CD14-positive monocyte (primary cell): Measurements from ENCODE around the gene BAZ2B. TPM values are rescaled to one million over a fixed set of nuclear protein-coding genes. Genes with fewer than 3 reads are reported as not detected.

Source experiments
- DNase-seq, 3 donors: peaks; one replicate each; pipeline ENCODE4 v3.0.0-alpha.2; 2011 to 2022
- H2AFZ ChIP-seq: 2 replicates; pipeline ENCODE4 v1.6.0; 2012; ENCODE audit warnings: mild to moderate bottlenecking, low read depth, low read length, inconsistent platforms; ENCODE audit not compliant: insufficient read depth, poor library complexity, severe bottlenecking
- H3K27ac ChIP-seq, 2 donors: 1 replicate in 1 of 2; 2 replicates in 1 of 2; pipeline ENCODE4 v1.5.1; 2012 to 2013; ENCODE audit warnings: low read length in 2 of 2, control low read depth in 1 of 2, inconsistent platforms in 1 of 2, low read depth in 1 of 2, mild to moderate bottlenecking in 1 of 2
- H3K27me3 ChIP-seq, 2 donors: one replicate each; pipeline versions ENCODE4 v1.6.0 to v1.6.1; 2011 to 2013; ENCODE audit warnings: low read length in 2 of 2; ENCODE audit not compliant: control insufficient read depth in 2 of 2, insufficient read depth in 2 of 2
- H3K36me3 ChIP-seq, 2 donors: replicated peaks in 1 of 2; 1 replicate in 1 of 2; 2 replicates in 1 of 2; pipeline versions ENCODE4 v1.5.1 to v1.6.1; 2012 to 2013; ENCODE audit warnings: low read length in 2 of 2, control low read depth in 1 of 2, inconsistent platforms in 1 of 2, mild to moderate bottlenecking in 1 of 2; ENCODE audit not compliant: insufficient read depth in 2 of 2, control insufficient read depth in 1 of 2
- H3K4me1 ChIP-seq, 2 donors: 1 replicate in 1 of 2; 2 replicates in 1 of 2; pipeline versions ENCODE4 v1.5.1 to v1.6.1; 2012 to 2013; ENCODE audit warnings: low read length in 2 of 2, control low read depth in 1 of 2, inconsistent platforms in 1 of 2, mild to moderate bottlenecking in 1 of 2, moderate library complexity in 1 of 2; ENCODE audit not compliant: insufficient read depth in 2 of 2, control insufficient read depth in 1 of 2
- H3K4me2 ChIP-seq: replicated peaks from 2 replicates; pipeline ENCODE3; 2012; ENCODE audit warnings: low read length, moderate library complexity, mild to moderate bottlenecking; ENCODE audit not compliant: poor library complexity, severe bottlenecking; ENCODE audit errors: extremely low read depth
- H3K4me3 ChIP-seq, 3 experiments: fragments of 200-600 bp in 1 of 3; sonication (generic) in 1 of 3; replicated peaks in 1 of 3; 1 replicate in 2 of 3; 2 replicates in 1 of 3; pipeline ENCODE4 v1.5.1; 2011 to 2013; ENCODE audit warnings: low read length in 3 of 3, mild to moderate bottlenecking in 3 of 3, control low read depth in 2 of 3, low read depth in 2 of 3, inconsistent platforms in 1 of 3, moderate library complexity in 1 of 3
- H3K79me2 ChIP-seq: 2 replicates; pipeline ENCODE4 v1.6.0; 2012; ENCODE audit warnings: mild to moderate bottlenecking, control low read depth, inconsistent platforms, low read length, moderate library complexity; ENCODE audit not compliant: insufficient read depth
- H3K9ac ChIP-seq: 2 replicates; pipeline ENCODE4 v1.6.0; 2017; ENCODE audit warnings: low read length, mild to moderate bottlenecking; ENCODE audit not compliant: insufficient read depth, poor library complexity, severe bottlenecking
- H3K9me3 ChIP-seq, 2 donors: replicated peaks in 1 of 2; 1 replicate in 1 of 2; 2 replicates in 1 of 2; pipeline versions ENCODE4 v1.5.1 to v1.6.1; 2012 to 2013; ENCODE audit warnings: low read length in 2 of 2, control low read depth in 1 of 2; ENCODE audit not compliant: control insufficient read depth in 1 of 2, insufficient read depth in 1 of 2
- H4K20me1 ChIP-seq: 2 replicates; pipeline ENCODE4 v1.6.0; 2012; ENCODE audit warnings: mild to moderate bottlenecking, low read length, control low read depth, moderate library complexity; ENCODE audit not compliant: insufficient read depth
- H3K27ac Mint-ChIP-seq, 7 donors: one replicate each; pipeline ENCODE4 v1.8.0; 2020; ENCODE audit warnings: mild to moderate bottlenecking in 7 of 7, mixed read lengths in 7 of 7, moderate library complexity in 6 of 7, inconsistent platforms in 2 of 7
- H3K27me3 Mint-ChIP-seq, 3 donors: one replicate each; pipeline ENCODE4 v1.8.0; 2021 to 2022; ENCODE audit warnings: low read depth in 3 of 3, mild to moderate bottlenecking in 3 of 3, mixed read lengths in 3 of 3, moderate library complexity in 3 of 3, inconsistent platforms in 1 of 3
- H3K36me3 Mint-ChIP-seq, 2 donors: one replicate each; pipeline ENCODE4 v1.8.0; 2020; ENCODE audit warnings: mixed read lengths in 2 of 2, inconsistent platforms in 1 of 2, mild to moderate bottlenecking in 1 of 2
- H3K4me1 Mint-ChIP-seq: one replicate; pipeline ENCODE4 v1.8.0; 2020; ENCODE audit warnings: mild to moderate bottlenecking, mixed read lengths
- H3K4me3 Mint-ChIP-seq, 2 donors: one replicate each; pipeline ENCODE4 v1.8.0; 2020; ENCODE audit warnings: mild to moderate bottlenecking in 2 of 2, mixed read lengths in 2 of 2, moderate library complexity in 1 of 2
- H3K9me3 Mint-ChIP-seq, 7 donors: one replicate each; pipeline ENCODE4 v1.8.0; 2020 to 2022; ENCODE audit warnings: mixed read lengths in 7 of 7, mild to moderate bottlenecking in 6 of 7, moderate library complexity in 6 of 7, inconsistent platforms in 2 of 7
- CTCF ChIP-seq: fragments of 200-600 bp; IDR thresholded peaks from one replicate; pipeline ENCODE4 v1.8.0; 2022; ENCODE audit warnings: antibody characterized with exemption, mild to moderate bottlenecking
- WGBS: methylation state at CpG from one replicate; pipeline ENCODE4 v1.1.5; 2013; ENCODE audit warnings: missing lambda C conversion rate; ENCODE audit not compliant: insufficient coverage; 5-methylcytosine and 5-hydroxymethylcytosine counted together
- intact Hi-C, 2 donors: fragments of 100-400 bp; cut with micrococcal nuclease; formaldehyde crosslinking; loops; one replicate each; pipeline versions ENCODE4 v1.15.0 to v1.15.1; 2023
- polyA plus RNA-seq, 3 donors: library from polyadenylated mRNA; depleted of rRNA in 1 of 3; unstranded in 2 of 3; stranded (reverse) in 1 of 3; fragments of 300-500 nt in 2 of 3; fragments of >200 nt in 1 of 3; fragmentation: Illumina TruSeq in 2 of 3; gene quantifications; 1 replicate in 2 of 3; 2 replicates in 1 of 3; pipeline ENCODE4 v1.2.3, GENCODE V29; 2012 to 2021

Gene BAZ2B
- polyA plus RNA-seq, 3 donors: 12.9 to 34.2 (median 31.6) TPM

DNA sequence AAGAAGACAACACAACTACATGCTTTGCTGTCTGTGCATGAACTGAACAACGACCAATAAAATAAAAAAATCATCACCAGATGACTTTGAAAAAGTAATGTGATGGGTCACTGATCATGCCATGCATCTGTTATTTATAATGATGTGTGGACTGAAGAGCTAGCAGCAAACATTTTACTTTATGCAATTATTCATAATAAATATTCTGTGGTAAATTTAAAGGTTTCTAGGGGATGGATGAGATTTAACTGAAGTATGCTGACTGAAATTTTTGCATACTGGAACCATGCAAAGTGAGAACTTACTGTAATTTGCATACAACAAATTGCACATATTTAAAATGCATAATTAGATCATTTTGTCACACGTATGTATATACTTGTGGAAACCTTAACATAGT lies 31.3 kb upstream of the BAZ2B start:
- no peaks in the 10 kb centered on the region for H3K27me3 ChIP-seq
- peaks cover 3% of the 10 kb centered on the region for H3K4me1 Mint-ChIP-seq
- no peaks in the 10 kb centered on the region for H3K27me3 Mint-ChIP-seq
- DNase-seq: no peak
- no peak overlapping the region for H3K27ac ChIP-seq
- no peaks in the 10 kb centered on the region for H3K4me1 ChIP-seq
- H3K9ac ChIP-seq: no peak overlapping the region
- H3K79me2 ChIP-seq: no peaks in the 10 kb centered on the region
- intact Hi-C loops: no loop called here
- no peak overlapping the region for H3K4me2 ChIP-seq
- H3K9me3 Mint-ChIP-seq: peaks cover 7 to 13% (median 10%) of the 10 kb centered on the region in 7 donors
- no peak overlapping the region for H2AFZ ChIP-seq
- H3K36me3 ChIP-seq: no peaks in the 10 kb centered on the region
- WGBS: no CpG with 5 or more reads among the region's 2 CpGs
- H3K4me3 ChIP-seq: no peak overlapping the region
- H3K36me3 Mint-ChIP-seq: peaks cover 3 to 8% of the 10 kb centered on the region in 2 donors
- no peaks in the 10 kb centered on the region for H4K20me1 ChIP-seq
- no peak overlapping the region for H3K27ac Mint-ChIP-seq
- peaks cover 0 to 9% of the 10 kb centered on the region in 2 donors for H3K9me3 ChIP-seq
- H3K4me3 Mint-ChIP-seq: no peak overlapping the region
- no peak for TF ChIP-seq CTCF

GRCh38 chr2:159640176-159640575 lies 23.8 kb upstream of the BAZ2B start:
- Histone ChIP-seq H3K4me1 (peaks cover 16 to 25% of the 10 kb centered on the region in 2 donors), H3K4me2 (no peak overlapping the region), H3K36me3 (no peaks in the 10 kb centered on the region), H3K4me3 (no peak overlapping the region), H2AFZ (no peak overlapping the region), H3K9me3 (peaks cover 0 to 3% of the 10 kb centered on the region in 2 donors), H3K79me2 (no peaks in the 10 kb centered on the region), H3K27ac (no peak overlapping the region), H3K9ac (no peak overlapping the region), H4K20me1 (no peaks in the 10 kb centered on the region), H3K27me3 (no peaks in the 10 kb centered on the region)
- H3K27me3 Mint-ChIP-seq: no peaks in the 10 kb centered on the region
- H3K9me3 Mint-ChIP-seq: peaks cover 8 to 20% (median 12%) of the 10 kb centered on the region in 7 donors
- no peak overlapping the region for H3K4me3 Mint-ChIP-seq
- peaks cover 44% of the 10 kb centered on the region for H3K4me1 Mint-ChIP-seq
- DNase-seq: no peak
- no peak overlapping the region for H3K27ac Mint-ChIP-seq
- peaks cover 6 to 13% of the 10 kb centered on the region in 2 donors for H3K36me3 Mint-ChIP-seq
- no peak for TF ChIP-seq CTCF
- WGBS: no CpG with 5 or more reads among the region's 1 CpG
- intact Hi-C loops: no loop called here
